ENCODE measurements around the gene PRKCA. TPM values are rescaled to one million over a fixed set of nuclear protein-coding genes. Genes with fewer than 3 reads are reported as not detected.

The PRKCA gene
- total and polyA plus RNA-seq, 2 of the 13 experiments (the other 11 are each of a cell fraction or from before 2014, with no cell fraction given) = 18.5 to 21.5 TPM

DNA sequence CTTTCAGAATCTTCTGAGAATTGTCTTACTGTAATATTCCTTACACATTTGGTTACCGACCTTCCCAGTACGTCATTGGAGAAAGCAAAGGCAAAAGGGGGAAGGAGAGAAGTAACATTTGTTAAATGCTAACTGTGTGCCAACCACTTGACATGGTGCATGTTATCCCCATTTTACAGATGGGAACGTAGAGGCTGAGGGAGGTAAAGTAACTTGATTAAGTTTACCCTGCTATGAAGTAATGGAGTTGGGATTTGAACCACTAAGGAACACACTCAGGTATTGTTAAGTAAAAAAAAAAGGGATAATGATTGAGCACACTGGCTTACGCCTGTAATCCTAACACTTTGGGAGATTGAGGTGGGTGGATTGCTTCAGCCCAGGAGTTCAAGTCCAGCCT is 156.4 kb downstream of the PRKCA start (continued):
- TF ChIP-seq, protein P1, sequence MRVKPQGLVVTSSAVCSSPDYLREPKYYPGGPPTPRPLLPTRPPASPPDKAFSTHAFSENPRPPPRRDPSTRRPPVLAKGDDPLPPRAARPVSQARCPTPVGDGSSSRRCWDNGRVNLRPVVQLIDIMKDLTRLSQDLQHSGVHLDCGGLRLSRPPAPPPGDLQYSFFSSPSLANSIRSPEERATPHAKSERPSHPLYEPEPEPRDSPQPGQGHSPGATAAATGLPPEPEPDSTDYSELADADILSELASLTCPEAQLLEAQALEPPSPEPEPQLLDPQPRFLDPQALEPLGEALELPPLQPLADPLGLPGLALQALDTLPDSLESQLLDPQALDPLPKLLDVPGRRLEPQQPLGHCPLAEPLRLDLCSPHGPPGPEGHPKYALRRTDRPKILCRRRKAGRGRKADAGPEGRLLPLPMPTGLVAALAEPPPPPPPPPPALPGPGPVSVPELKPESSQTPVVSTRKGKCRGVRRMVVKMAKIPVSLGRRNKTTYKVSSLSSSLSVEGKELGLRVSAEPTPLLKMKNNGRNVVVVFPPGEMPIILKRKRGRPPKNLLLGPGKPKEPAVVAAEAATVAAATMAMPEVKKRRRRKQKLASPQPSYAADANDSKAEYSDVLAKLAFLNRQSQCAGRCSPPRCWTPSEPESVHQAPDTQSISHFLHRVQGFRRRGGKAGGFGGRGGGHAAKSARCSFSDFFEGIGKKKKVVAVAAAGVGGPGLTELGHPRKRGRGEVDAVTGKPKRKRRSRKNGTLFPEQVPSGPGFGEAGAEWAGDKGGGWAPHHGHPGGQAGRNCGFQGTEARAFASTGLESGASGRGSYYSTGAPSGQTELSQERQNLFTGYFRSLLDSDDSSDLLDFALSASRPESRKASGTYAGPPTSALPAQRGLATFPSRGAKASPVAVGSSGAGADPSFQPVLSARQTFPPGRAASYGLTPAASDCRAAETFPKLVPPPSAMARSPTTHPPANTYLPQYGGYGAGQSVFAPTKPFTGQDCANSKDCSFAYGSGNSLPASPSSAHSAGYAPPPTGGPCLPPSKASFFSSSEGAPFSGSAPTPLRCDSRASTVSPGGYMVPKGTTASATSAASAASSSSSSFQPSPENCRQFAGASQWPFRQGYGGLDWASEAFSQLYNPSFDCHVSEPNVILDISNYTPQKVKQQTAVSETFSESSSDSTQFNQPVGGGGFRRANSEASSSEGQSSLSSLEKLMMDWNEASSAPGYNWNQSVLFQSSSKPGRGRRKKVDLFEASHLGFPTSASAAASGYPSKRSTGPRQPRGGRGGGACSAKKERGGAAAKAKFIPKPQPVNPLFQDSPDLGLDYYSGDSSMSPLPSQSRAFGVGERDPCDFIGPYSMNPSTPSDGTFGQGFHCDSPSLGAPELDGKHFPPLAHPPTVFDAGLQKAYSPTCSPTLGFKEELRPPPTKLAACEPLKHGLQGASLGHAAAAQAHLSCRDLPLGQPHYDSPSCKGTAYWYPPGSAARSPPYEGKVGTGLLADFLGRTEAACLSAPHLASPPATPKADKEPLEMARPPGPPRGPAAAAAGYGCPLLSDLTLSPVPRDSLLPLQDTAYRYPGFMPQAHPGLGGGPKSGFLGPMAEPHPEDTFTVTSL (CRISPR knock-in tag; IDR thresholded peaks at IDR 0.05; ENCODE audit: borderline replicate concordance) = no peak
- no peak for TF ChIP-seq ZNF773 (CRISPR knock-in tag; IDR thresholded peaks at IDR 0.05; ENCODE audit: borderline replicate concordance)
- no peak for TF ChIP-seq STAG1 (CRISPR knock-in tag; IDR thresholded peaks at IDR 0.05)
- TF ChIP-seq CREB1 (IDR thresholded peaks at IDR 0.05) = no peak
- TF ChIP-seq CREB1 (CRISPR knock-in tag; IDR thresholded peaks at IDR 0.05) = 0 out of 2 replicates have a peak, but pooled peaks have one; percentile 20
- TF ChIP-seq, protein P2, sequence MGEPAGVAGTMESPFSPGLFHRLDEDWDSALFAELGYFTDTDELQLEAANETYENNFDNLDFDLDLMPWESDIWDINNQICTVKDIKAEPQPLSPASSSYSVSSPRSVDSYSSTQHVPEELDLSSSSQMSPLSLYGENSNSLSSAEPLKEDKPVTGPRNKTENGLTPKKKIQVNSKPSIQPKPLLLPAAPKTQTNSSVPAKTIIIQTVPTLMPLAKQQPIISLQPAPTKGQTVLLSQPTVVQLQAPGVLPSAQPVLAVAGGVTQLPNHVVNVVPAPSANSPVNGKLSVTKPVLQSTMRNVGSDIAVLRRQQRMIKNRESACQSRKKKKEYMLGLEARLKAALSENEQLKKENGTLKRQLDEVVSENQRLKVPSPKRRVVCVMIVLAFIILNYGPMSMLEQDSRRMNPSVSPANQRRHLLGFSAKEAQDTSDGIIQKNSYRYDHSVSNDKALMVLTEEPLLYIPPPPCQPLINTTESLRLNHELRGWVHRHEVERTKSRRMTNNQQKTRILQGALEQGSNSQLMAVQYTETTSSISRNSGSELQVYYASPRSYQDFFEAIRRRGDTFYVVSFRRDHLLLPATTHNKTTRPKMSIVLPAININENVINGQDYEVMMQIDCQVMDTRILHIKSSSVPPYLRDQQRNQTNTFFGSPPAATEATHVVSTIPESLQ (CRISPR knock-in tag; conservative IDR thresholded peaks at IDR 0.05) = no peak
- TF ChIP-seq, protein P3, sequence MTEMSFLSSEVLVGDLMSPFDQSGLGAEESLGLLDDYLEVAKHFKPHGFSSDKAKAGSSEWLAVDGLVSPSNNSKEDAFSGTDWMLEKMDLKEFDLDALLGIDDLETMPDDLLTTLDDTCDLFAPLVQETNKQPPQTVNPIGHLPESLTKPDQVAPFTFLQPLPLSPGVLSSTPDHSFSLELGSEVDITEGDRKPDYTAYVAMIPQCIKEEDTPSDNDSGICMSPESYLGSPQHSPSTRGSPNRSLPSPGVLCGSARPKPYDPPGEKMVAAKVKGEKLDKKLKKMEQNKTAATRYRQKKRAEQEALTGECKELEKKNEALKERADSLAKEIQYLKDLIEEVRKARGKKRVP (CRISPR knock-in tag; IDR thresholded peaks at IDR 0.05) = no peak
- TF ChIP-seq ZNF629 (CRISPR knock-in tag; conservative IDR thresholded peaks at IDR 0.05) = peak; percentile 97
- TF ChIP-seq, protein P4, sequence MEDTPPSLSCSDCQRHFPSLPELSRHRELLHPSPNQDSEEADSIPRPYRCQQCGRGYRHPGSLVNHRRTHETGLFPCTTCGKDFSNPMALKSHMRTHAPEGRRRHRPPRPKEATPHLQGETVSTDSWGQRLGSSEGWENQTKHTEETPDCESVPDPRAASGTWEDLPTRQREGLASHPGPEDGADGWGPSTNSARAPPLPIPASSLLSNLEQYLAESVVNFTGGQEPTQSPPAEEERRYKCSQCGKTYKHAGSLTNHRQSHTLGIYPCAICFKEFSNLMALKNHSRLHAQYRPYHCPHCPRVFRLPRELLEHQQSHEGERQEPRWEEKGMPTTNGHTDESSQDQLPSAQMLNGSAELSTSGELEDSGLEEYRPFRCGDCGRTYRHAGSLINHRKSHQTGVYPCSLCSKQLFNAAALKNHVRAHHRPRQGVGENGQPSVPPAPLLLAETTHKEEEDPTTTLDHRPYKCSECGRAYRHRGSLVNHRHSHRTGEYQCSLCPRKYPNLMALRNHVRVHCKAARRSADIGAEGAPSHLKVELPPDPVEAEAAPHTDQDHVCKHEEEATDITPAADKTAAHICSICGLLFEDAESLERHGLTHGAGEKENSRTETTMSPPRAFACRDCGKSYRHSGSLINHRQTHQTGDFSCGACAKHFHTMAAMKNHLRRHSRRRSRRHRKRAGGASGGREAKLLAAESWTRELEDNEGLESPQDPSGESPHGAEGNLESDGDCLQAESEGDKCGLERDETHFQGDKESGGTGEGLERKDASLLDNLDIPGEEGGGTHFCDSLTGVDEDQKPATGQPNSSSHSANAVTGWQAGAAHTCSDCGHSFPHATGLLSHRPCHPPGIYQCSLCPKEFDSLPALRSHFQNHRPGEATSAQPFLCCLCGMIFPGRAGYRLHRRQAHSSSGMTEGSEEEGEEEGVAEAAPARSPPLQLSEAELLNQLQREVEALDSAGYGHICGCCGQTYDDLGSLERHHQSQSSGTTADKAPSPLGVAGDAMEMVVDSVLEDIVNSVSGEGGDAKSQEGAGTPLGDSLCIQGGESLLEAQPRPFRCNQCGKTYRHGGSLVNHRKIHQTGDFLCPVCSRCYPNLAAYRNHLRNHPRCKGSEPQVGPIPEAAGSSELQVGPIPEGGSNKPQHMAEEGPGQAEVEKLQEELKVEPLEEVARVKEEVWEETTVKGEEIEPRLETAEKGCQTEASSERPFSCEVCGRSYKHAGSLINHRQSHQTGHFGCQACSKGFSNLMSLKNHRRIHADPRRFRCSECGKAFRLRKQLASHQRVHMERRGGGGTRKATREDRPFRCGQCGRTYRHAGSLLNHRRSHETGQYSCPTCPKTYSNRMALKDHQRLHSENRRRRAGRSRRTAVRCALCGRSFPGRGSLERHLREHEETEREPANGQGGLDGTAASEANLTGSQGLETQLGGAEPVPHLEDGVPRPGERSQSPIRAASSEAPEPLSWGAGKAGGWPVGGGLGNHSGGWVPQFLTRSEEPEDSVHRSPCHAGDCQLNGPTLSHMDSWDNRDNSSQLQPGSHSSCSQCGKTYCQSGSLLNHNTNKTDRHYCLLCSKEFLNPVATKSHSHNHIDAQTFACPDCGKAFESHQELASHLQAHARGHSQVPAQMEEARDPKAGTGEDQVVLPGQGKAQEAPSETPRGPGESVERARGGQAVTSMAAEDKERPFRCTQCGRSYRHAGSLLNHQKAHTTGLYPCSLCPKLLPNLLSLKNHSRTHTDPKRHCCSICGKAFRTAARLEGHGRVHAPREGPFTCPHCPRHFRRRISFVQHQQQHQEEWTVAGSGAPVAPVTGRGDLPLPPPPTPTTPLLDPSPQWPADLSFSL (CRISPR knock-in tag; IDR thresholded peaks at IDR 0.05) = no peak
- TF ChIP-seq, protein P5, sequence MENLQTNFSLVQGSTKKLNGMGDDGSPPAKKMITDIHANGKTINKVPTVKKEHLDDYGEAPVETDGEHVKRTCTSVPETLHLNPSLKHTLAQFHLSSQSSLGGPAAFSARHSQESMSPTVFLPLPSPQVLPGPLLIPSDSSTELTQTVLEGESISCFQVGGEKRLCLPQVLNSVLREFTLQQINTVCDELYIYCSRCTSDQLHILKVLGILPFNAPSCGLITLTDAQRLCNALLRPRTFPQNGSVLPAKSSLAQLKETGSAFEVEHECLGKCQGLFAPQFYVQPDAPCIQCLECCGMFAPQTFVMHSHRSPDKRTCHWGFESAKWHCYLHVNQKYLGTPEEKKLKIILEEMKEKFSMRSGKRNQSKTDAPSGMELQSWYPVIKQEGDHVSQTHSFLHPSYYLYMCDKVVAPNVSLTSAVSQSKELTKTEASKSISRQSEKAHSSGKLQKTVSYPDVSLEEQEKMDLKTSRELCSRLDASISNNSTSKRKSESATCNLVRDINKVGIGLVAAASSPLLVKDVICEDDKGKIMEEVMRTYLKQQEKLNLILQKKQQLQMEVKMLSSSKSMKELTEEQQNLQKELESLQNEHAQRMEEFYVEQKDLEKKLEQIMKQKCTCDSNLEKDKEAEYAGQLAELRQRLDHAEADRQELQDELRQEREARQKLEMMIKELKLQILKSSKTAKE (CRISPR knock-in tag; IDR thresholded peaks at IDR 0.05; ENCODE audit: borderline replicate concordance) = no peak

Data from HepG2 (cell line).